ENCODE data around the gene PSD2. TPM values are rescaled to one million over a fixed set of nuclear protein-coding genes. Genes with fewer than 3 reads are reported as not detected.
A peak's percentile ranks its signal among the peaks of the same experiment; 100 is the strongest.

PSD2 gene
- total and polyA plus RNA-seq, 2 of the 13 experiments (the other 11 are each of a cell fraction or from before 2014, with no cell fraction given), result 0.07 TPM; not detected in 1

GRCh38 chr5:139767960-139768359 lies 27.6 kb upstream of the PSD2 start (continued):
- TF ChIP-seq GTF3A (CRISPR knock-in tag; conservative IDR thresholded peaks at IDR 0.05) (no peak), PHB2 (IDR thresholded peaks at IDR 0.05; ENCODE audit: partially characterized antibody) (no peak), NBN (conservative IDR thresholded peaks at IDR 0.05) (no peak), CERS6 (CRISPR knock-in tag; IDR thresholded peaks at IDR 0.05) (no peak), HMGA1 (CRISPR knock-in tag; conservative IDR thresholded peaks at IDR 0.05) (no peak), ZNF253 (CRISPR knock-in tag; IDR thresholded peaks at IDR 0.05; ENCODE audit: borderline replicate concordance) (no peak), RFXANK (CRISPR knock-in tag; IDR thresholded peaks at IDR 0.05) (no peak), NR2F1 (CRISPR knock-in tag; IDR thresholded peaks at IDR 0.05) (no peak), HMG20B (CRISPR knock-in tag; conservative IDR thresholded peaks at IDR 0.05) (no peak), ZNF513 (CRISPR knock-in tag; conservative IDR thresholded peaks at IDR 0.05) (no peak), ZNF572 (CRISPR knock-in tag; IDR thresholded peaks at IDR 0.05) (peak; percentile 81; the same call in 1 of the 2 replicates), TEF (CRISPR knock-in tag; IDR thresholded peaks at IDR 0.05) (no peak), TGIF2 (CRISPR knock-in tag; IDR thresholded peaks at IDR 0.05) (no peak), RARA (CRISPR knock-in tag; IDR thresholded peaks at IDR 0.05) (peak; percentile 70), NAIF1 (CRISPR knock-in tag; IDR thresholded peaks at IDR 0.05; ENCODE audit: borderline replicate concordance) (no peak), SAFB2 (CRISPR knock-in tag; IDR thresholded peaks at IDR 0.05; ENCODE audit: borderline replicate concordance, low read depth) (no peak), ZNF274 (CRISPR knock-in tag; IDR thresholded peaks at IDR 0.05) (no peak), CENPX (CRISPR knock-in tag; IDR thresholded peaks at IDR 0.05) (no peak), REPIN1 (CRISPR knock-in tag; IDR thresholded peaks at IDR 0.05; ENCODE audit: borderline replicate concordance, low read depth) (no peak), SUZ12 (IDR thresholded peaks at IDR 0.05; ENCODE audit: low read depth, low read length) (no peak), RBM22 (optimal IDR thresholded peaks at IDR 0.05; ENCODE audit: low read length) (no peak), ZNF841 (CRISPR knock-in tag; IDR thresholded peaks at IDR 0.05; ENCODE audit: borderline replicate concordance) (no peak), PAX8 (CRISPR knock-in tag; IDR thresholded peaks at IDR 0.05; ENCODE audit: borderline replicate concordance) (no peak), ZNF350 (CRISPR knock-in tag; IDR thresholded peaks at IDR 0.05; ENCODE audit: borderline replicate concordance, low read depth) (no peak), SIN3B (IDR thresholded peaks at IDR 0.05; ENCODE audit: low read length) (no peak), PRDM15 (CRISPR knock-in tag; IDR thresholded peaks at IDR 0.05) (no peak), CREB1 (IDR thresholded peaks at IDR 0.05) (no peak), CREB1 (CRISPR knock-in tag; IDR thresholded peaks at IDR 0.05) (no peak)

Data from HepG2 (cell line).